ENCODE results near the gene VTI1A. TPM values are rescaled to one million over a fixed set of nuclear protein-coding genes. Genes with fewer than 3 reads are reported as not detected.
A peak's percentile ranks its signal among the peaks of the same experiment; 100 is the strongest.

Gene VTI1A
- total RNA-seq, 1 donor from 2014 or later: 34.2 TPM

- peaks cover 13% of the 10 kb centered on the region for H3K9me3 Mint-ChIP-seq
- TF ChIP-seq, protein P1, sequence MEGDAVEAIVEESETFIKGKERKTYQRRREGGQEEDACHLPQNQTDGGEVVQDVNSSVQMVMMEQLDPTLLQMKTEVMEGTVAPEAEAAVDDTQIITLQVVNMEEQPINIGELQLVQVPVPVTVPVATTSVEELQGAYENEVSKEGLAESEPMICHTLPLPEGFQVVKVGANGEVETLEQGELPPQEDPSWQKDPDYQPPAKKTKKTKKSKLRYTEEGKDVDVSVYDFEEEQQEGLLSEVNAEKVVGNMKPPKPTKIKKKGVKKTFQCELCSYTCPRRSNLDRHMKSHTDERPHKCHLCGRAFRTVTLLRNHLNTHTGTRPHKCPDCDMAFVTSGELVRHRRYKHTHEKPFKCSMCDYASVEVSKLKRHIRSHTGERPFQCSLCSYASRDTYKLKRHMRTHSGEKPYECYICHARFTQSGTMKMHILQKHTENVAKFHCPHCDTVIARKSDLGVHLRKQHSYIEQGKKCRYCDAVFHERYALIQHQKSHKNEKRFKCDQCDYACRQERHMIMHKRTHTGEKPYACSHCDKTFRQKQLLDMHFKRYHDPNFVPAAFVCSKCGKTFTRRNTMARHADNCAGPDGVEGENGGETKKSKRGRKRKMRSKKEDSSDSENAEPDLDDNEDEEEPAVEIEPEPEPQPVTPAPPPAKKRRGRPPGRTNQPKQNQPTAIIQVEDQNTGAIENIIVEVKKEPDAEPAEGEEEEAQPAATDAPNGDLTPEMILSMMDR (conservative IDR thresholded peaks at IDR 0.05): no peak
- no peak for DNase-seq (ENCODE audit: low read depth, low spot score)
- H3K27me3 Mint-ChIP-seq (ENCODE audit: low read depth): no peaks in the 10 kb centered on the region
- H3K4me1 Mint-ChIP-seq: no peaks in the 10 kb centered on the region
- no peak overlapping the region for H3K4me3 Mint-ChIP-seq
- peaks cover 15% of the 10 kb centered on the region for H3K36me3 Mint-ChIP-seq (ENCODE audit: low read depth)
- no peak overlapping the region for H3K27ac Mint-ChIP-seq (ENCODE audit: unreplicated experiment)
Observed at GRCh38 chr10:112614072-112614471, 167.1 kb downstream of the VTI1A start.

GRCh38 chr10:112614586-112614985, 167.6 kb downstream of the VTI1A start:
- H3K27ac Mint-ChIP-seq (ENCODE audit: unreplicated experiment): no peak overlapping the region
- TF ChIP-seq, protein P1 (conservative IDR thresholded peaks at IDR 0.05): no peak
- H3K4me3 Mint-ChIP-seq: no peak overlapping the region
- H3K36me3 Mint-ChIP-seq (ENCODE audit: low read depth): peaks cover 15% of the 10 kb centered on the region
- DNase-seq (ENCODE audit: low read depth, low spot score): no peak
- peaks cover 13% of the 10 kb centered on the region for H3K9me3 Mint-ChIP-seq
- no peaks in the 10 kb centered on the region for H3K27me3 Mint-ChIP-seq (ENCODE audit: low read depth)
- no peaks in the 10 kb centered on the region for H3K4me1 Mint-ChIP-seq

DNA sequence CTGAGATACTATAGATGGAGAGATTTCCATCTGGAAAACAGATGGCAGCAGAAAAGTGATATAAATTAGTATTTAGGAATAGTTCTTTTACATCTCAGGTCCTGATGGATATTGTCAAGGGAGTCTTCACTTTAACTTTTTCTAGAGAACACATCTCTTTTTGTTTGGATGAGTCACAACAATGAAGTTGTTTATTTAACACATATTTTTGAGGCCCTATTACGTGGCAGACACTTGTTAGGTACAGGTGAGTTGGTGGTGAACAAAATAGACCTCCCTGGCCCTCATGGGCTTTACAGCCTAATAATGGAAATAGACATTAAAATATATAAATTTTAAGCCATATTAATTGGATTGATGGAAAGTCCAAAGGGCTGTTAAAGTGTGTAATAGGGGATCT, 168.3 kb downstream of the VTI1A start:
- Mint-ChIP-seq H3K4me3 (no peak overlapping the region), H3K36me3 (ENCODE audit: low read depth) (peaks cover 15% of the 10 kb centered on the region), H3K4me1 (no peaks in the 10 kb centered on the region), H3K27me3 (ENCODE audit: low read depth) (no peaks in the 10 kb centered on the region), H3K9me3 (peaks cover 13% of the 10 kb centered on the region), H3K27ac (ENCODE audit: unreplicated experiment) (no peak overlapping the region)
- DNase-seq (ENCODE audit: low read depth, low spot score): no peak
- TF ChIP-seq, protein P1 (conservative IDR thresholded peaks at IDR 0.05): no peak

GRCh38 chr10:112616647-112617046, 169.6 kb downstream of the VTI1A start:
- TF ChIP-seq, protein P1 (conservative IDR thresholded peaks at IDR 0.05): no peak
- no peak for DNase-seq (ENCODE audit: low read depth, low spot score)
- Mint-ChIP-seq H3K4me3 (no peak overlapping the region), H3K27me3 (ENCODE audit: low read depth) (no peaks in the 10 kb centered on the region), H3K4me1 (no peaks in the 10 kb centered on the region), H3K9me3 (peaks cover 13% of the 10 kb centered on the region), H3K27ac (ENCODE audit: unreplicated experiment) (no peak overlapping the region), H3K36me3 (ENCODE audit: low read depth) (peaks cover 17% of the 10 kb centered on the region)

- TF ChIP-seq, protein P1 (conservative IDR thresholded peaks at IDR 0.05): no peak
- H3K4me1 Mint-ChIP-seq: peaks cover 5% of the 10 kb centered on the region
- H3K9me3 Mint-ChIP-seq: peaks cover 13% of the 10 kb centered on the region
- peaks cover 17% of the 10 kb centered on the region for H3K36me3 Mint-ChIP-seq (ENCODE audit: low read depth)
- no peak overlapping the region for H3K4me3 Mint-ChIP-seq
- H3K27me3 Mint-ChIP-seq (ENCODE audit: low read depth): no peaks in the 10 kb centered on the region
- no peak for DNase-seq (ENCODE audit: low read depth, low spot score)
- no peak overlapping the region for H3K27ac Mint-ChIP-seq (ENCODE audit: unreplicated experiment)
Observed at GRCh38 chr10:112618814-112619213, 171.8 kb downstream of the VTI1A start.

DNA sequence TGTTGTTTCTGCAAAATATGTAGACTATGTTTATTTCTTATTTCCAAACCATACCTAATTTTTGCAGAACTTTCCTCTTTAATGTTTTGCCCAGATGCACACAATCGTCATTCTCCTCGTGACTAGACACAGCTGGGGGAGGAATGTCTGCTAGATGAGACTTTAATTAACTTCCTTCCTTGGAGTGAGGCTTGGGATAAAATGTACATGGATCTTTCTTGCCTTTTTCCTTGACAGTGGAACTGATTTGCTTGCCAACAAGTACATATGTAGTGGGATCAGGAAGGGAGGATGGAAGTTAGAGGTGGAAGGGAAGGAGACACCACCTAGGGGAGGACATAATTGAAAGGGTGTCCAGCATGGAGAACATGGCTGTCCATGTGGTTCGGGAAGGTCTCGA, 172.5 kb downstream of the VTI1A start:
- Mint-ChIP-seq H3K27ac (ENCODE audit: unreplicated experiment) (peak overlapping the region; percentile 68), H3K27me3 (ENCODE audit: low read depth) (no peaks in the 10 kb centered on the region), H3K9me3 (peaks cover 13% of the 10 kb centered on the region), H3K4me1 (peaks cover 9% of the 10 kb centered on the region), H3K36me3 (ENCODE audit: low read depth) (peaks cover 17% of the 10 kb centered on the region), H3K4me3 (no peak overlapping the region)
- no peak for DNase-seq (ENCODE audit: low read depth, low spot score)
- TF ChIP-seq, protein P1 (conservative IDR thresholded peaks at IDR 0.05): no peak

Data from neural crest cell (in vitro differentiated cells).